Suprapubic skin (tissue), 4 donors: ENCODE measurements around the gene TSPAN19.

ENCODE experiments used
- EP300 ChIP-seq: sonication (generic); formaldehyde crosslinking; IDR thresholded peaks from one replicate; pipeline ENCODE4 v1.6.1; 2017; ENCODE audit warnings: antibody characterized with exemption
- POLR2AphosphoS5 ChIP-seq, 3 donors: sonication (generic); formaldehyde crosslinking; IDR thresholded peaks; one replicate each; pipeline ENCODE4 v1.6.1; 2017; ENCODE audit warnings: antibody characterized with exemption in 3 of 3

DNA sequence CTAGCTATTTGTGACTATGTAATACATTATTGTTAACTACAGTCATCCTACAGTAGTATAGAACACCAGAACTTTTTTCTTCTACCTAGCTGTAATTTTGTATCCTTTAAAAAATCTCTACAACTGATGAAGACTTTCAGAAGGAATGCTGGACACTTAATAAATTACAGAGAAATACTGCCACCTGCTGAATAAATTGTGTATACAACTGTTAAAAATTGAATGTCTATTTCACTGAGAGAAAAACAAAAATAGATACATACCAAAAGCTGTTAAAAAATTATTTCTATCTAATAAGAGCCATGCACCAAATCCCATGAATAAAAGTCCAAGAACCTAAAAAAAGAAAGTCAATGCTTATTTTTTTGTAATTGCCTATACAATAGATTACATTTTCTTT is 6.6 kb downstream of the TSPAN19 start:
- TF ChIP-seq EP300 (no peak), POLR2AphosphoS5 (IDR thresholded peaks at IDR 0.05) (no peak)
